Mesothelial cell of epicardium (in vitro differentiated cells): ENCODE results near the gene GALNT10. TPM values are rescaled to one million over a fixed set of nuclear protein-coding genes. Genes with fewer than 3 reads are reported as not detected.

Experiments used
- DNase-seq, 2 experiments: peaks; one replicate each; pipeline ENCODE4 v3.0.0; 2021; ENCODE audit warnings: low spot score in 2 of 2; ENCODE audit not compliant: unreplicated experiment in 2 of 2
- H3K27ac Mint-ChIP-seq: 2 replicates; pipeline ENCODE4 v1.8.0; 2021; ENCODE audit warnings: mixed read lengths
- H3K27me3 Mint-ChIP-seq: 2 replicates; pipeline ENCODE4 v1.8.0; 2021; ENCODE audit warnings: low read depth, mixed read lengths
- H3K36me3 Mint-ChIP-seq: 2 replicates; pipeline ENCODE4 v1.8.0; 2021; ENCODE audit warnings: mixed read lengths
- H3K4me1 Mint-ChIP-seq: 2 replicates; pipeline ENCODE4 v1.8.0; 2021; ENCODE audit warnings: mixed read lengths
- H3K4me3 Mint-ChIP-seq: 2 replicates; pipeline ENCODE4 v1.8.0; 2021; ENCODE audit warnings: mild to moderate bottlenecking, moderate library complexity, mixed read lengths
- H3K9me3 Mint-ChIP-seq: 2 replicates; pipeline ENCODE4 v1.8.0; 2021; ENCODE audit warnings: mixed read lengths
- total RNA-seq: library from RNA; stranded (reverse); gene quantifications from 3 replicates; pipeline ENCODE4 v1.2.1, GENCODE V29; 2021
- TF ChIP-seq, protein P1 (sequence below): fragments of 200-600 bp; sonication (generic); IDR thresholded peaks from one replicate; pipeline ENCODE4 v1.5.0; 2021; ENCODE audit warnings: antibody characterized with exemption; ENCODE audit not compliant: unreplicated experiment

The GALNT10 gene
- total RNA-seq, 1 donor from 2014 or later, result 13.9 TPM

- DNase-seq, result no peak
- Mint-ChIP-seq H3K36me3 (no peaks in the 10 kb centered on the region), H3K4me1 (peaks cover 9% of the 10 kb centered on the region), H3K4me3 (no peak overlapping the region), H3K27me3 (peaks cover 17% of the 10 kb centered on the region), H3K9me3 (no peaks in the 10 kb centered on the region), H3K27ac (no peak overlapping the region)
- TF ChIP-seq, protein P1, sequence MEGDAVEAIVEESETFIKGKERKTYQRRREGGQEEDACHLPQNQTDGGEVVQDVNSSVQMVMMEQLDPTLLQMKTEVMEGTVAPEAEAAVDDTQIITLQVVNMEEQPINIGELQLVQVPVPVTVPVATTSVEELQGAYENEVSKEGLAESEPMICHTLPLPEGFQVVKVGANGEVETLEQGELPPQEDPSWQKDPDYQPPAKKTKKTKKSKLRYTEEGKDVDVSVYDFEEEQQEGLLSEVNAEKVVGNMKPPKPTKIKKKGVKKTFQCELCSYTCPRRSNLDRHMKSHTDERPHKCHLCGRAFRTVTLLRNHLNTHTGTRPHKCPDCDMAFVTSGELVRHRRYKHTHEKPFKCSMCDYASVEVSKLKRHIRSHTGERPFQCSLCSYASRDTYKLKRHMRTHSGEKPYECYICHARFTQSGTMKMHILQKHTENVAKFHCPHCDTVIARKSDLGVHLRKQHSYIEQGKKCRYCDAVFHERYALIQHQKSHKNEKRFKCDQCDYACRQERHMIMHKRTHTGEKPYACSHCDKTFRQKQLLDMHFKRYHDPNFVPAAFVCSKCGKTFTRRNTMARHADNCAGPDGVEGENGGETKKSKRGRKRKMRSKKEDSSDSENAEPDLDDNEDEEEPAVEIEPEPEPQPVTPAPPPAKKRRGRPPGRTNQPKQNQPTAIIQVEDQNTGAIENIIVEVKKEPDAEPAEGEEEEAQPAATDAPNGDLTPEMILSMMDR, result no peak
Observed at GRCh38 chr5:154406826-154407225, 216.3 kb downstream of the GALNT10 start.

DNA sequence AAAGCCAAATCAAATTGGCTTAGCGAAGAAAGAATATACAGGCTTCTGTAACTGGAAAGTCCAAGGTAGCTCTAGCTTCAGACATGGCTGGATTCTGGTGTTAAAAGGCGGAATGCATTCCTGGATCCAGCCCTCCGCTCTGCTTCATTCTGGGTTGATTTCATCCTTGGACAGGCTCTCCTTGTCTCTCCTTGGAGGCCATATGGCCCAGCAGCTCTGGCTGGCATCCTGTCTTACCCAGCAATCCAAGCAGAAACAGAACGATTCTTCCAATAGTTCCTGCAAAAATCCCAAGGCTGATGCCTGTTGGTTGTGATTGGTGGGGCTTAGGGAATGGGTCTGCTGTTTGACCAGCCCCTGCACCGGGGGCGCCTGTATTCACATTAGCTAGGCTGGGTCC, 218.3 kb downstream of the GALNT10 start:
- TF ChIP-seq, protein P1, result no peak
- H3K27me3 Mint-ChIP-seq, result peaks cover 14% of the 10 kb centered on the region
- no peak overlapping the region for H3K27ac Mint-ChIP-seq
- no peaks in the 10 kb centered on the region for H3K36me3 Mint-ChIP-seq
- H3K4me3 Mint-ChIP-seq, result no peak overlapping the region
- no peak for DNase-seq
- H3K4me1 Mint-ChIP-seq, result peaks cover 9% of the 10 kb centered on the region
- no peaks in the 10 kb centered on the region for H3K9me3 Mint-ChIP-seq

- Mint-ChIP-seq H3K4me3 (no peak overlapping the region), H3K4me1 (peaks cover 9% of the 10 kb centered on the region), H3K27ac (no peak overlapping the region), H3K27me3 (peaks cover 9% of the 10 kb centered on the region), H3K36me3 (no peaks in the 10 kb centered on the region), H3K9me3 (no peaks in the 10 kb centered on the region)
- TF ChIP-seq, protein P1, result no peak
- DNase-seq, result no peak
Observed at GRCh38 chr5:154409230-154409840, 218.8 kb downstream of the GALNT10 start.

- Mint-ChIP-seq H3K27me3 (peaks cover 7% of the 10 kb centered on the region), H3K9me3 (no peaks in the 10 kb centered on the region), H3K27ac (no peak overlapping the region), H3K4me3 (no peak overlapping the region), H3K36me3 (no peaks in the 10 kb centered on the region), H3K4me1 (peaks cover 8% of the 10 kb centered on the region)
- no peak for DNase-seq
- TF ChIP-seq, protein P1, result no peak
Observed at GRCh38 chr5:154410008-154410407, 219.5 kb downstream of the GALNT10 start.

GRCh38 chr5:154410786-154411185, 220.3 kb downstream of the GALNT10 start:
- Mint-ChIP-seq H3K4me3 (no peak overlapping the region), H3K27me3 (peaks cover 1% of the 10 kb centered on the region), H3K9me3 (no peaks in the 10 kb centered on the region), H3K36me3 (no peaks in the 10 kb centered on the region), H3K27ac (no peak overlapping the region), H3K4me1 (peaks cover 2% of the 10 kb centered on the region)
- no peak for DNase-seq
- TF ChIP-seq, protein P1, result no peak

- TF ChIP-seq, protein P1, result no peak
- Mint-ChIP-seq H3K4me1 (peaks cover 2% of the 10 kb centered on the region), H3K27ac (no peak overlapping the region), H3K4me3 (no peak overlapping the region), H3K36me3 (no peaks in the 10 kb centered on the region), H3K27me3 (no peaks in the 10 kb centered on the region), H3K9me3 (no peaks in the 10 kb centered on the region)
- DNase-seq, result no peak
Observed at GRCh38 chr5:154411338-154411737, 220.8 kb downstream of the GALNT10 start.
